Heart left ventricle (tissue), 13 donors: ENCODE results near the gene MTPN.

Experiments
- POLR2A ChIP-seq, 2 donors: fragments of 450-650 bp; IDR thresholded peaks; one replicate each; pipeline ENCODE4 v1.6.1; 2017; ENCODE audit warnings: antibody characterized with exemption in 2 of 2, mild to moderate bottlenecking in 2 of 2, moderate library complexity in 2 of 2
- TF ChIP-seq, protein P1 (sequence below), 12 donors: fragments of 200-600 bp; sonication (generic) in 4 of 12; IDR thresholded peaks; one replicate each; pipeline versions ENCODE4 v1.5.0 to v1.8.0; 2018 to 2022; ENCODE audit warnings: antibody characterized with exemption in 12 of 12, mild to moderate bottlenecking in 5 of 12
- donor health status: ischemic (EF 13 %, LVEDD 7.1; RV severe dilation, severe dysfunction).
- donor health status: DM: no; HTN: yes; CAD: no.
- donor health status: DM: no; HTN: no; CAD: no.
- donor health status: ischemic (EF 25% LVEDD 6.9; RV normal size, moderate dysfunction).
- donor health status: ischemic (EF 25% LVEDD 5.7; RV mildly dilated, moderate dysfunction).
- donor health status: ischemic (EF 35%, LVEDD 5.7; RV mildly dilated, moderate dysfunction).
- donor health status: nonischemic (EF 11% LVEDD 7.7; RV severe dilation, severe dysfunction).
- donor health status: DM: yes; HTN: yes; CAD: no.
- donor health status: PGD.
- donor health status: ischemic (EF 29% LVEDD 5.4; RV normal size, mild dysfunction).
- donor health status: nonischemic (EF 23%, LVEDD 6.1; RV moderate dilation, normal function).

GRCh38 chr7:135970682-135971365 lies 6.3 kb downstream of the MTPN start:
- TF ChIP-seq, protein P1, sequence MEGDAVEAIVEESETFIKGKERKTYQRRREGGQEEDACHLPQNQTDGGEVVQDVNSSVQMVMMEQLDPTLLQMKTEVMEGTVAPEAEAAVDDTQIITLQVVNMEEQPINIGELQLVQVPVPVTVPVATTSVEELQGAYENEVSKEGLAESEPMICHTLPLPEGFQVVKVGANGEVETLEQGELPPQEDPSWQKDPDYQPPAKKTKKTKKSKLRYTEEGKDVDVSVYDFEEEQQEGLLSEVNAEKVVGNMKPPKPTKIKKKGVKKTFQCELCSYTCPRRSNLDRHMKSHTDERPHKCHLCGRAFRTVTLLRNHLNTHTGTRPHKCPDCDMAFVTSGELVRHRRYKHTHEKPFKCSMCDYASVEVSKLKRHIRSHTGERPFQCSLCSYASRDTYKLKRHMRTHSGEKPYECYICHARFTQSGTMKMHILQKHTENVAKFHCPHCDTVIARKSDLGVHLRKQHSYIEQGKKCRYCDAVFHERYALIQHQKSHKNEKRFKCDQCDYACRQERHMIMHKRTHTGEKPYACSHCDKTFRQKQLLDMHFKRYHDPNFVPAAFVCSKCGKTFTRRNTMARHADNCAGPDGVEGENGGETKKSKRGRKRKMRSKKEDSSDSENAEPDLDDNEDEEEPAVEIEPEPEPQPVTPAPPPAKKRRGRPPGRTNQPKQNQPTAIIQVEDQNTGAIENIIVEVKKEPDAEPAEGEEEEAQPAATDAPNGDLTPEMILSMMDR (IDR thresholded peaks at IDR 0.05), result no peak
- no peak for TF ChIP-seq POLR2A (IDR thresholded peaks at IDR 0.05)
